ENCODE measurements around the gene SFSWAP. TPM values are rescaled to one million over a fixed set of nuclear protein-coding genes. Genes with fewer than 3 reads are reported as not detected.

SFSWAP gene
- total RNA-seq, 1 donor from 2014 or later: 21.9 TPM

- DNase-seq: no peak
- Histone ChIP-seq H3K4me3 (no peak overlapping the region), H3K27me3 (ENCODE audit: low read depth) (peaks cover 69% of the 10 kb centered on the region), H3K4me1 (peaks cover 30% of the 10 kb centered on the region), H3K36me3 (no peaks in the 10 kb centered on the region), H3K9me3 (replicated peaks) (no peaks in the 10 kb centered on the region), H3K27ac (replicated peaks) (no peak overlapping the region)
- TF ChIP-seq, protein P1, sequence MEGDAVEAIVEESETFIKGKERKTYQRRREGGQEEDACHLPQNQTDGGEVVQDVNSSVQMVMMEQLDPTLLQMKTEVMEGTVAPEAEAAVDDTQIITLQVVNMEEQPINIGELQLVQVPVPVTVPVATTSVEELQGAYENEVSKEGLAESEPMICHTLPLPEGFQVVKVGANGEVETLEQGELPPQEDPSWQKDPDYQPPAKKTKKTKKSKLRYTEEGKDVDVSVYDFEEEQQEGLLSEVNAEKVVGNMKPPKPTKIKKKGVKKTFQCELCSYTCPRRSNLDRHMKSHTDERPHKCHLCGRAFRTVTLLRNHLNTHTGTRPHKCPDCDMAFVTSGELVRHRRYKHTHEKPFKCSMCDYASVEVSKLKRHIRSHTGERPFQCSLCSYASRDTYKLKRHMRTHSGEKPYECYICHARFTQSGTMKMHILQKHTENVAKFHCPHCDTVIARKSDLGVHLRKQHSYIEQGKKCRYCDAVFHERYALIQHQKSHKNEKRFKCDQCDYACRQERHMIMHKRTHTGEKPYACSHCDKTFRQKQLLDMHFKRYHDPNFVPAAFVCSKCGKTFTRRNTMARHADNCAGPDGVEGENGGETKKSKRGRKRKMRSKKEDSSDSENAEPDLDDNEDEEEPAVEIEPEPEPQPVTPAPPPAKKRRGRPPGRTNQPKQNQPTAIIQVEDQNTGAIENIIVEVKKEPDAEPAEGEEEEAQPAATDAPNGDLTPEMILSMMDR (IDR thresholded peaks at IDR 0.05; ENCODE audit: borderline replicate concordance): no peak
- intact Hi-C loops (cut with micrococcal nuclease): no loop called here
Measured at GRCh38 chr12:131833896-131834641, 123.2 kb downstream of the SFSWAP start.

DNA sequence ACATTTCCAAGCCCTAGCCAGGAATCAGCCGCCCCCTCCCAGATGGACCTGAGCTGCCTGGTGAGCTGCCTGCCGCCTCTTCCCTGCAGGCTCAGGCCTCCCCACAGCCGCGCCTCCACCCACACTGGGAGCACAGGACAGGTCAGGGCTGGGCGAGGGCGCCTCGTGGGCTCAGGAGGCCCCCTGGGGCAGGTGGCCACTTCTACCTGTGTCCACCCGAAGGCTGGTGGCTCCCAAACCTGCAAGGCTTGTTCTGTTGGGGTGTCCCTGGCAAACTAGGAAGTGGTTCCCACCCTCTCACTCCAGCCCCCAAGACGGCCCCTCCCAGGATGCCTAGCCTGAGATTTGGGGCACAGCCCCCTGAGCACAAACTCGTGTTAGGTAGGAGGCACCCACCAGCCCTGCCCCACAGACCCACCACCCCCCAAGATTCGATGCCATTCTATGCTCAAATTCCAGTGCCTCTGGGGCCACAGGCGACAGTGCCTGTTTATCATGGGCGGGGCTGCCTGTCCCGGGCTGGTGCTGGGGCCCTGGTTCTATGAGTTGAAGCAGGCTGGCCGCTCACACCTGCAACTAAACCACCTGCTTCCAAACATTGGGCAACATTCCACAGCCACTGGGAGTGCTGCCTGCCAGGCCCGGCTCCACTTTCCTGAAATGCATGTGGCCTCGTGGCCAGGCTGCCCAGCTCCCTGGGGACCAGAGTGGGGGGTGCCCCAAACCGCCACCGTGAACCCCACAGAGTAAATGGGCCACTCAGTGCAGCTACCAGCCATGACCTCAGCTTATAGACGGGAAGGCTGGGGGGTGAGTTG lies 124.1 kb downstream of the SFSWAP start:
- Histone ChIP-seq H3K9me3 (replicated peaks) (no peaks in the 10 kb centered on the region), H3K4me3 (no peak overlapping the region), H3K27me3 (ENCODE audit: low read depth) (peaks cover 59% of the 10 kb centered on the region), H3K27ac (replicated peaks) (no peak overlapping the region), H3K36me3 (no peaks in the 10 kb centered on the region), H3K4me1 (peaks cover 21% of the 10 kb centered on the region)
- DNase-seq: no peak
- intact Hi-C loops (cut with micrococcal nuclease): no loop called here
- TF ChIP-seq, protein P1 (IDR thresholded peaks at IDR 0.05; ENCODE audit: borderline replicate concordance): no peak

GRCh38 chr12:131835616-131836171 lies 124.8 kb downstream of the SFSWAP start:
- intact Hi-C loops (cut with micrococcal nuclease): no loop called here
- no peak for DNase-seq
- Histone ChIP-seq H3K9me3 (replicated peaks) (no peaks in the 10 kb centered on the region), H3K27ac (replicated peaks) (no peak overlapping the region), H3K27me3 (ENCODE audit: low read depth) (peaks cover 52% of the 10 kb centered on the region), H3K36me3 (no peaks in the 10 kb centered on the region), H3K4me1 (peaks cover 14% of the 10 kb centered on the region), H3K4me3 (no peak overlapping the region)
- TF ChIP-seq, protein P1 (IDR thresholded peaks at IDR 0.05; ENCODE audit: borderline replicate concordance): no peak

DNA sequence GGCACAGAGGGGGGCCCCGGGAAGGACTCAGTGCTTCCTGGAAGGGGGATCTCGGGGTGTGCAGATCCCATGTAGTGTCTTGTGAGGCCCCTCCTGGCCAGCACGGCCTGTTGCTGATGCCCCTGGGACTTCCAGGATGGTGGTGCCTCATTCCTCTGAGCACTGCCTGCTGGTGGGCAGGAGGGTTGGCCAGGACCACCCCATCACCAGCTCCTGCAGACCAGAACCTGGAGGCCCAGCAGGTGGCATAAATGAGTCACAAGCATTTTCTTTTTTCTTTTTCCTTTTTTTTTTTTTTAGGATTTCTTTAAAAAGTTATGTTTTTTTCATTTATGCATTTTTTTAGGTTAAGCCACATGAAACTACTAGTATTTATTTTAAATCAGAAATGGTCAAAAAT lies 125.3 kb downstream of the SFSWAP start:
- Histone ChIP-seq H3K36me3 (no peaks in the 10 kb centered on the region), H3K27ac (replicated peaks) (no peak overlapping the region), H3K27me3 (ENCODE audit: low read depth) (peaks cover 48% of the 10 kb centered on the region), H3K4me1 (peaks cover 9% of the 10 kb centered on the region), H3K4me3 (no peak overlapping the region), H3K9me3 (replicated peaks) (no peaks in the 10 kb centered on the region)
- intact Hi-C loops (cut with micrococcal nuclease): no loop called here
- TF ChIP-seq, protein P1 (IDR thresholded peaks at IDR 0.05; ENCODE audit: borderline replicate concordance): peak; percentile 61
- DNase-seq: no peak

- Histone ChIP-seq H3K9me3 (replicated peaks) (no peaks in the 10 kb centered on the region), H3K4me3 (no peak overlapping the region), H3K4me1 (peaks cover 5% of the 10 kb centered on the region), H3K27ac (replicated peaks) (no peak overlapping the region), H3K36me3 (no peaks in the 10 kb centered on the region), H3K27me3 (ENCODE audit: low read depth) (peaks cover 44% of the 10 kb centered on the region)
- no peak for DNase-seq
- TF ChIP-seq, protein P1 (IDR thresholded peaks at IDR 0.05; ENCODE audit: borderline replicate concordance): no peak
- intact Hi-C loops (cut with micrococcal nuclease): no loop called here
Measured at GRCh38 chr12:131836714-131837397, 126.0 kb downstream of the SFSWAP start.
